Measurements from ENCODE around the gene CDYL2.
"Not testable (repeated sequence)": the region's sequence is repeated elsewhere in the genome, so short reads cannot be mapped to it uniquely, and the experiment has no call there.

The CDYL2 gene

DNA sequence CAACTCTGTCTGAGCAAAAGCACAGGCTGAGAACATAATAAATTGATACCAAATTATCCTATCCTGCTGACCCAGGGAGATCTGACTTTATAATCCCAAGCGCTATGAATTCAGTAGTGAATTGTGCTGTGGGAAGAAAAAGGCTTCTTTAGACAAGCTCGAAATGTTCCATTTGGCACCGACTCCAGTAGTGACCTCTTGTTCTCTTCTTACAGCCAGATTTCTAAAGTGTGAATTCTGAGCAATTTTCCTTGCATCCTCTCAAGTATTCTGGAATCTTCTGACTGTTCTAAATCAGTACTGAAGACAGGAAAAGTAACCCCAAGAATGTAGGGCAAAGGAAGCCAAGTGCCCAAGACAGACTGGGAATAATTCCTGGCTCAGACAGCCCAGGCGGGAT, 58.2 kb downstream of the CDYL2 start:
- DNase-seq (ENCODE audit: low read depth, low spot score): no peak

DNA sequence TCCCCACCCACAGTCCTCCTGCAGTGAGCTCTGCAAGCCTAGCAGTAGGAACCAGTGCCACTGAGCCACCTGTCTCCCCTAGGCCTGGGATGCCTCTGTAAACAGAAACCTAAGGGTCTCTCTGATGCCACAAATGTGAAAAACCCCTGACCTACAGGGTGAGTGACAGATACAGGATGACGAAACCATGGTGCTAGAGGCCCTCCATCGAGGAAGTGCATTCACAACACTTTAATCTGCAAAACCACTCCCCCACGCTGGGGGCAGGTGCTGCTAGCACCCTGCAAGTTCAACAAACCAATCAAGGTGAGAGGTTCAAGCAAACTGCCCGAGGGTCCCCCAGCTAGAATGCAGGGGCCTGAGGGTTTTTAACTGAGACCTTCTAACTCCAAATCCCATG, 59.5 kb downstream of the CDYL2 start:
- DNase-seq (ENCODE audit: low read depth, low spot score): no peak

DNA sequence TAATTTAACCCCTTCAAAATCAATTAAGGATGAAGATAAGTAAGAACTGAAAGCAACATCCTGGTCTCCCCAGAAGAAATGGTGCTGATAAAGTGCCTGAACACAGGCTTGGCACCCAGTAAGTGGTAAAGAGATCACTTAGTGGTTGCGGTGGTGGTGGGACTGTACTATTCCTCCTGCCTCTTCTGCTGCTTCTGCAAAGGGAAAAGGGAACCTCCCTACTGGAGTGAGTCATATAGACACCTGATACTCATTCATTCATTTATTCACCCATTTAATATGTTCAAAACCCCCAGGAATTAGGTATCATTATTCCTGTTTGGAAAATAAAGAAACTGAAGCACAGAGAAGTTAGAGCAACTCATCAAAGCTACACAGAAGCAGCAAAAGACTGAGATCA, 60.6 kb downstream of the CDYL2 start:
- no peak for DNase-seq (ENCODE audit: low read depth, low spot score)

DNA sequence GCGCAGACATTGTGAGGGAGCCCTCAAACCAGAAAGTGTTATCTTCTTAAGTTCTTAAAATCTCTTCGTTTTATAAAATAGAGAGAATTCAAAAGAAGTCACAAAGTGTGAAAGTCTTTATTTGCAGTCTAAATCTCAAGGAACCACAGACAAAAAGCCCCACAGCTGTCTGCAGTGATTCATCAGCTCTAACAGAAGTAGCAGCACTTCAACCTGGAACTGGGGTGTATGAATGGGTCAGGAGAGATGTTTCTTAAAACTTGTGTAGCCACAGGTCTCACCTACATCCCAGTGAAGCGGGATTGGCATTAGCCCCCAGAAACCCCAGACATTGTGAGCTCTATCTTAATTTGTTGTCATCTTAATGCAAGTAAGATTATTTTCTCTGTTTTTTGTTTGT, 61.1 kb downstream of the CDYL2 start:
- DNase-seq (ENCODE audit: low read depth, low spot score): no peak

DNA sequence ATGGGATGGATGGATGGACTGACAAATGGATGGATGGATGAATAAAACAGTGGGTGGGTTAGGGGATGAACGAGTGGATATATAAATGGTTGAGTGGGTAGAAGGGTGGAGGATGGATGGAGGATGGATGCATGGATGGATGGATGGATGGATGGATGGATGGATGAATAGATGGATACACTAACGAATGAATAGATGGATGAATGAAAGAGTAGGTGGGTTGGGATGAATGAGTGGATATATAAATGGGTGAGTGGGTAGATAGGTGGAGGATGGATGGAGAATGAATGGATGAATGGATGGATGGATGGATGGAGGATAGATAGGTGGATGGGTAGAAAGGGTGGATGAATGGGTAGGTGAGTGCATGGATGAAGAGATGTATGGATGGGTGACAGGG, 62.1 kb downstream of the CDYL2 start:
- DNase-seq (ENCODE audit: low read depth, low spot score): no peak

DNA sequence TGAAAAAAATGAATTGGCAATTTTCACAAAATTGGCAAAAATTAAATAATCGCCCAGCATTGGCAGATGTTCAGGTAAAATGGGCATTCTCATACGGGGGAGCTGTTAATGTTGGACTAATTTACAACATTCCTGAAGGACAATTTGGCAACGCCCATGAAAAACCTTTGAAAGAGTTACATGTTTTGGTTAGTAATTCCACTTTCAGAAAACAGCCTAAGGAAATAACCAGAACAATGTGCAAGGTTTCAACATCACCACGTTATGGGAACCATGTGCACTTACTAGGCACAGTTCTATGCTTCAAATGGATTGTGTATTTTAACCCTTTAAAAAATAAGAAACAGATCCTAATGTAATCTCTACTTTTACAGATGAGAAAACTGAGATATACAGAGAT, 62.7 kb downstream of the CDYL2 start:
- no peak for DNase-seq (ENCODE audit: low read depth, low spot score)

DNA sequence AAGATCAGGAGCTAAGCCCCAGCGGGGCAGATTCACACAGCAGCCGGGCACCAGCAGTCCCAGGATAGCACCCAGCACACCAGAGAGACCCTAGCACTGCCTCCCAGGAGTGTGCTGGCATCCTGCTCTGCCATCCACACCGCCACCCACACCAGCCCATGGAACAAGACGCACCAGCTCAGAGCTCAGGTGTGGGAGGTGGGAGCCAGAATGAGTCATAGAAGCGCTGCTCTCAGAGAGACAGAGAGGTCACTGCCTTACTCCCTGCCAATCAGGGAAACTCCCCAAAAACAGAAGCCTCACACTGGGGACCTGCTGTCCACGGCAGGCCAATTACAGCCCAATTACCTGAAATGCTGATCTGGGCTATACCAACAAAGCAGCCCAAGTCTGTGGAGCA, 64.9 kb downstream of the CDYL2 start:
- DNase-seq (ENCODE audit: low read depth, low spot score): no peak

DNA sequence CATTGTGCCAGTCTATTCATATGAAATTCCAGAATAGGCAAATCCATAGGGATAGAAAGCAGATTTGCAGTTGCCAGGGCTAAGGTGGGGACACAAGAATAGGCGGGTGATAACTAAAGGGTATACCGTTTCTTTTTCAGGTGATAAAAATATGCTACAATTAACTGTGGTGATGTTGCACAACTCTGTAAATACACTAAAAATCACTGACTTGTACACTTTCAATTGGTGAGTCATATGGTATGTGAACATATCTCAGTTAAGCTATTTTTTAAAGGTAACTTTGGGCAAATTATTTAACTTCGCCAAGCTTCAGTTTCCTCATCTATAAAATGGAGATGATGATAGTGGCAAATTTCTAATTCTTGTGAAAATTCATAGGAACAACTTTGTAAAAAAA, 65.9 kb downstream of the CDYL2 start:
- DNase-seq (ENCODE audit: low read depth, low spot score): no peak

DNA sequence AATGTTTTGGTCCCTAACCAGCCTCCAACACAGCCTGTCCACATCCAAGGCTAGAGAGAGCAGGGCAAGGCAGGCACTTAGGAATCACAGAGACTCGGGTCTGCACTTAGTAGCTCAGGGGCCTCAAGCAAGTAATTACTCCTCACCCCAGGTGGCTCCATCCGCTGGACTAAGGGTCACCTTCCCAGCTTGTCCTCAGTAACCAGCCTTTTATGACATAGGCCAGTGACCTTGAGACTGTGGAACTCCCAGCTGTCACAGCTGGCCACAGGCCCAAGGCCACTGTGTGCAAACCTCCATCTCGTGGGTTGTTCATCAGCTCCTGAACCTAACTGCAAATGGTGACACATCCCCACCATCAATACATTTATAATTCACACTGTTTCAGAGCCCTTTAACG, 68.6 kb downstream of the CDYL2 start:
- no peak for DNase-seq (ENCODE audit: low read depth, low spot score)

DNA sequence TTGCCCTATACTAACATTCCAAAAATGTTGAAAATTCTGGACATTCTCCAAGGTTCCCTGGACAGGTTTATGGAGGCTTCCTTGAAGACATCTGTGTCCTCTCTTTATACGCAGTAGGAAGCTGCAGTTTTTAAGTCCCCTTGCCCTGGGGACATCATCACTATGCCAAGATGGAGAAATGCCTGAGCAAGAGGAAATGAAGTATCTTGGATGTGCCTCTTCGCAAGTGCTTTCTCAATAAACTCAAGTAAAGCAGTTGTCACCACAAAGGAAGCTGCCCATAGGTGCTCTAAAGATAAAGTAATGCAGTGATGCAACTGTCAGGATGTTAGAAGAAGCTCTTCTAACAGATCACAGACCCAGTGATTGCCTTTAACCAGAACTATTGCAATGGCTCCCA, 71.0 kb downstream of the CDYL2 start:
- no peak for DNase-seq (ENCODE audit: low read depth, low spot score)

DNA sequence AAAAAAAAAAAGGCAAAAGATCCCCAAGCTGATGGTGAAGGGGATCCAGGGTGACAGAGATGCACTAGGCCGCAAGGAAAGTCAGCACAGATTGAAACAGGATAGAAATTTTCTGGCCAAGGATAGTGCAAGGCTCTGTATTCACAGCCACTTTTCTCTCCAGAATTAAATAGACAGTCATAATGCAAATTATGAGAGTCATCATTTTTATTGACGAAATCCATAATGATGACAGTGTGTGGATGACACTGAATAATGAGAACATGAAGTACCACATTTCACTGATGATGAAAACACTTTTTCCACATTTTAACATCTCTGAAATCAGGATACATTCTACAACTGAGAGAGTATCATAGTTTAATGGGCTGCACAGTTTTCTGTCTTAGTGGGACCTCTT, 72.5 kb downstream of the CDYL2 start:
- no peak for DNase-seq (ENCODE audit: low read depth, low spot score)

DNA sequence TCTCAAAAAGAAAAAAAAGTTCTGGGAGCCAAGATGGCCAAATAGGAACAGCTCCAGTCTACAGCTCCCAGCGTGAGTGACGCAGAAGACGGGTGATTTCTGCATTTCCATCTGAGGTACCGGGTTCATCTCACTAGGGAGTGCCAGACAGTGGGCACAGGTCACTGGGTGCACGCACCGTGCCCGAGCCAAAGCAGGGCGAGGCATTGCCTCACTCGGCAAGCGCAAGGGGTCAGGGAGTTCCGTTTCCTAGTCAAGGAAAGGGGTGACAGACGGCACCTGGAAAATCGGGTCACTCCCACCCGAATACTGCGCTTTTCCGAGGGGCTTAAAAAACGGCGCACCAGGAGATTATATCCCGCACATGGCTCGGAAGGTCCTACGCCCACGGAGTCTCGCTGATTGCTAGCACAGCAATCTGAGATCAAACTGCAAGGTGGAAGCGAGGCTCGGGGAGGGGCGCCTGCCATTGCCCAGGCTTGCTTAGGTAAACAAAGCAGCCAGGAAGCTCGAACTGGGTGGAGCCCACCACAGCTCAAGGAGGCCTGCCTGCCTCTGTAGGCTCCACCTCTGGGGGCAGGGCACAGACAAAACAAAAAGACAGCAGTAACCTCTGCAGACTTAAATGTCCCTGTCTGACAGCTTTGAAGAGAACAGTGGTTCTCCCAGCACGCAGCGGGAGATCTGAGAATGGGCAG, 77.2 kb downstream of the CDYL2 start:
- not testable (repeated sequence) for DNase-seq (ENCODE audit: low read depth, low spot score)

DNA sequence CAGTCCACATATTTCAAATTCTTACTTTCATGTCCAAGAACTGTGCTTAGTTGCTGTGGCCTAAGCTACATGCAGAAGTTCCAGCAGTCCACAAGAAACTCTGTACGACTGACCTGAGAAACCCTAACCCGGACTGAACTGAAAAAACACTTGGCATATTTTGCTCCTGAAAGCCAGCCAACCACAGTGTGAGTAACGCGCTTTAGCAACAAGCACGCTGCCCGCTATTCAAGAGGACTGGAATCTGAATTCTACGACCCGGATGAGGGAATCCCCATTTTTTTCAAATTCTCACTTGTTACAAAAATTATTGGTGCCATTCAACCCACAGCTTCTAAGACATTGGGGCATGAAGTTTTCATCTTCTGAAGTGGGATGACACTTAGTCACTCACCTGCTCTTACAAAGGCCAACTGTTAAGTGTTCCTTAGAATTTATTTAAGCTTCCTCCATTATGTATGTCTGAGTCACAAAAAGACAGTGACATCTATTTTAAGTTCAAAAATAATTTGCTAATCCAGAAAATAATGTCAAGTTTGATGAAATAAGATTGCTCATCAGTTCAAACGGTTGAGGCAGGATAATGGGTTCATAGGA, 78.7 kb downstream of the CDYL2 start:
- DNase-seq (ENCODE audit: low read depth, low spot score): no peak

DNA sequence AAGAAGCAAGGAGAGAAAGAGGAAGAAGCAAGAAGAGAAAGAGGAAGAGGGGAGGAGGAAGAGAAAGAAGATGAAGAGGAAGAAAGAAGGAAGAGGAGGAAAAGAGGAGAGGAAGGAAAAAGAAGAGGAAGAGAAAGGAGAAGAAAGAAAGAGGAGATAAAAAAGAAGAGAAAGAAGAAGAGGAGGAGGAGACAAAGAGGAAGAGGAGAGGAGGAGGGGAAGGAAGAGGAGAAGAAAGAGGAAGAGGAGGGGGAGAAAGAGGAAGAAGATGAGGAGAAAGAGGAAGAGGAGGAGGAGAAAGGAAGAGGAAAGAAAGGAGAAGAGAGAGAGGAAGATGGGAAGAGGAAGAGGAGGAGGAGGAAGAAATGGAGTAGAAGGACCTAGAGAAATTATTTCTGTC, 80.4 kb downstream of the CDYL2 start:
- no peak for DNase-seq (ENCODE audit: low read depth, low spot score)

DNA sequence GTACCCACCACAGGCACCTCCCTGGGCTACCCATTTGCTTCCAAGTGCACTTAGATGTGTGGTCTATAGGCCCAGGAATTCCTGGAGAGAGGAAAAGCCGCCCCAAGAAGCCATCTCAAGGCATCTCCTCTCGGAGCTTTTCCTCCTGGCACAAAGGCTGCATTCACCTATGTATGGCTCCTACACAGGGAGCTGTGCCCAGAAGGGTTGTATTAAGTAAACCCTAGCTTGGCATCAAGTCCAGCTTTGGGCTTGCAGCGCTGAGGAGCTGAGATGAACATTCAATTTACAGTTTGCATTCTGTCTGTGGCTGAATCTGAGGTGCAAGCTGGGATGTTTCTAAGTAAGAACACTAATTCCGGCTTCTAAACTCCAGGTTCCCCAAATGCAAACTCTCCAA, 81.3 kb downstream of the CDYL2 start:
- no peak for DNase-seq (ENCODE audit: low read depth, low spot score)

DNA sequence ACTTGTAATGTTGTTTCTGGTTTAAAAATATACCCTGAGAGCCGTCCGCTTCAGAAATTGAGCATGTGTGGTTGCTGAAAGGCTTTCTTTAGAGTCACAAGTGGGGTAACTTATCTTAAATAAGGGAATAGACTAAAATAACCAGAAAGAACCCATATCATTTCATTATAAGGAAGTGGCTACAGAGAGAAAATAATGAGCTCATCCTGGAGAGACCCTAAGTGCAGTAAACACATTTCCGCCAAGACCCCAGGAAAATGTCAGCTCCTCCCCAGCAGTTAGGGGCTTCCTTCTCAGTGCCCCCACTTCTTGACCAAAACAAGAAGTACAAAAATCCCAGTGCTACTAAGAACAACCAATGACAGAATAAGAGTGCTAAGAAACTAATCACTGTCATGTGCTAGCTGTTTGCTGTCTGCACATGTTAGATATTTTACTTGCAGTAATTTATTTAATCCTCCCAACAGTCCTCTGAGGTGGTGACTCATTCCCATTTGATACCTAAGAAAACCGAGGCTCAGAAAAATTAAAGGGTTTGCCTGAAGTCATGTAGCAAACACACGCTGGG, 83.5 kb downstream of the CDYL2 start:
- DNase-seq (ENCODE audit: low read depth, low spot score): no peak

DNA sequence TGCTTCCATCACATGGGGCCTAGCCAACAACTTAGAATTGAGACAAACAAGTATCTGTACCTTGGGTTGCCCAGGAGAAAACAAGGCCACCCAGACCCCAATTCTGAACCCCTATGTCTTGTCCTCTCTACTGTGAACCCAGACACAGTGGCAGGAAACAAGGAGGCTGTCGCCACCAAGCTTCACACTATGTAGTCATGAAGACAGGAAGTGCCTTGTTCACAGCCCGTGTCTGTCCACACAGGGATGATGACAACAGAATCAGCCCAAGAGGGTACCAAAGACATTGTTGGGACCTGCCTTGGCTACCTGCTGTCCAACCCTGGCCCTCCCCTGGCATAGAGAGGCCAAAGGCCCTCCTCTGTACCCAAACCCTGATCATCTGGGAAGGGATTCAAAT, 84.8 kb downstream of the CDYL2 start:
- DNase-seq (ENCODE audit: low read depth, low spot score): no peak

DNA sequence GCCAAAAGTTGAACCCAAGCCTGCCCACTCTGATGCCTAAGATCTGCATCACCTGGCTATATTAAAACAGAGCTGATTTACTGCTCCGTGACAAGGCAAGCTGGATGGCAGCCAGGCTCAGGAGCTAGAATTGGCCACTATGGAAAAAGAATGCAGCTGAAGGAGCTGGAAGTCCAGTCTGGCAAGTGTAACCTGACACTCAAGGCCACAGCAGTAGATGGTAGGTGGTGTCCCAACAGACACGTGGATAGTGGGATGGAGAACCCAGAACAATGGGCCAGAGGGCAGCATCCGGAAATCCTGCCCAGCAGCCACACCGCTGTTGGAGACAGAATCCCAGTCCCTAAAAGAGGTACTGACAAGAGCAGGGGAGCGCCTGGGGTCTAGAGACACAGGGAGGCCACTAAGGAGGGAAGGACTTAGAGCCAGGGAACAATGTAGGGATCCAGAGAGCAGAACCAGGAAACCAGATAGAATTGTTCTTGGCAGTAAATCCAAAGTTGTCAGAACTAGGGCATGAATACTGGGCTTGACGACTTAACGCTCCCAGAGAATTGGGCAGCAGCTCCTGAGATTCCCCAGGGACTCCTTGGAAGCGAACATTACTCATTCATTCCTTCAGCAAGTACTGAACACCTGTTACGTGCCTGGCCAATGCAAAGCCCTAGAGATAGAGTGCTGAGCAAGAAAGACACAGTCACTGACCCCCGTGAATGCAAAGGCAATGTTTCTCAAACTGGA, 85.7 kb downstream of the CDYL2 start:
- DNase-seq (ENCODE audit: low read depth, low spot score): no peak

DNA sequence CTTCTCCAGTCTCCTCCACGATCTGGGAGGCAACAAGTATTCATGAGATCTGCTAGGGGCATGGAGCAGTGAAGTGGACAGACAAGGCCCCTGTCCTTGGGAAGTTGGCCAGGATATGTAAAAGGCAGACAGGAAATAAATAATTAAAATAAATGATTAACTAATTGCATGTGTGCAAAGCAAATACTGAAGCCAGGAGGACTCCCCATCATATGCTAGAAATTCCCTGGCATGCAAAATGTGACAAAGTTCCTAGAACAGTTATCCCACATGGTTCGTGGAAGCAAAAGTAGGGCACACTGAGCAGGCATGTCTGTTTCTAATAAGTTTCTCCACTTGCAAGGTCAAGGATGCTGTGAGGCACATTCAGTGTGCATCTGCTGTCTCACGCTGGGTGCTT, 86.8 kb downstream of the CDYL2 start:
- no peak for DNase-seq (ENCODE audit: low read depth, low spot score)

DNA sequence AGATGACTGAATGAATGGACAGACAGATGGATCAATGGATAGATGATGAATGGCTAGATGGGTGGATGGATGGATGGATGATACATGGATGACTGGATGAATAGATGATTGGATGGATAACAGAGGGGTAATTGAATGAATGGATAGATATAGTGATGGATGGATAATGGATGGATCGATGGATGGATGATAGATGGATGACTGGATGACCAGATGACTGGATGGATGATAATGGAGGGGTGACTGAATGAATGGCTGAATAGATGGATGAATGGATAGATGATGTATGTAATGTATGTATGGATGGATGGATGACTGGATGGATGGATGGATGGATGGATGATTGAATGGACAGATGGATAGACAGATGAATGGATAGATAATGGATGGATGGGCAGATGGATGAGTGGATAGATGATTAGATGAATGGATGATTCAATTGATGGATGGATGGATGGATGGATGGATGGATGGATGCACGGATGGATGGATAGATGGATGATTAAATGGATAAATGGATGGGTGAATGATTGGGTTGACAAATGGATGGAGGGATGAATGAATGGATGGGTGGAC, 87.7 kb downstream of the CDYL2 start:
- no peak for DNase-seq (ENCODE audit: low read depth, low spot score)

DNA sequence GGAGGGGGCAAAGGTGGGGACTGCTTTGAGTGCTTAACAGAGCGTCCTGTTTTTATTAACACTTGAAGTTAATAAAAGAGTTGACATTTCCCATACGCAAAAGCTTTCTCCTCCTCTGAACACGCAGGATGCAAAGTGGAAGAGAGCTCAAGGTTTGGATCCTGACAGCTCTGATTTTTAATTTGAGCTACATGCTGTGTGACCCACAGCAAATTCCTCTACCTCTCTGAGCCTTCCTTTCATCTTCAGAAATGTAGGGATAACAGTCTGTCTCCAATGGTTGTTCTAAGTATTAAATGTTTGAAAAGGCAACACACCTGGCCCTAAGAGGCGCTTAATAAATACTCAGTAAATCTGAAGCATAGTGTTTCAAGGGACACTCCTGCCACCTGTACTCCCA, 93.0 kb downstream of the CDYL2 start:
- no peak for DNase-seq (ENCODE audit: low read depth, low spot score)

DNA sequence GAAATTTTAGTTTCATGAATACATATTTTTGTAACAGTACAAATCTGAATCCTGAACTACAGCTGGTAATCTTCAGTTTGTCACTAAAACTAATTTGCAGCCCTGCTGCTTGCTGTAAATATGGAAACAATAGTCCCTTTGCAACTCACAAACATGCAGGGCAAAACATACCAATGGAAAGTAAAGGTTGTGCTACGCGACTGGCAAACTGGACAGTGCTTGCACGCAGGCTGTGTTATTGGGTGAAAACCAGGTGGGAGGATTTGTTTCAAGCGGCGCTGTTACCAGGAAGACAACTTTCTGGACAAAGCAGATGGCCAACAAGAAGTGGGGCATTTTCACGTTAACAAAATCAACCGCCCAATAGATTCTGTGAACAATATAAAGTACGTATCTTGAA, 93.5 kb downstream of the CDYL2 start:
- no peak for DNase-seq (ENCODE audit: low read depth, low spot score)

DNA sequence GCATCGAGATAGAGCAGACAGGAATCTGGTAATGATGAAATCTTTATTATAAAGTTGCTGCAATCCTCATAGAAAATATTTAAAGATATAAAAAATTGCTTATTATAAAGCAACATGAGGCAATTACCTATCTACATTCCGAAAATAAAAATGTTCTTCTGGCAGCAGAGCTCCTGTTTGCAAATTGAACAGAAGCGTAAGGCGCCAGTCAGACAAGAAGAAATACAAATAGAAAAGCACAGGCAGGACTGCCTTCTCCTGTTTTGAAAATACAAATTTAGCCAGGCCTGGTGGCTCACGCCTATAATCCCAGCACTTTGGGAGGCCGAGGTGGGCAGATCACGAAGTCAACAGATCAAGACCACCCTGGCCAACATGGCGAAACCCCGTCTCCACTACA, 95.6 kb downstream of the CDYL2 start:
- DNase-seq (ENCODE audit: low read depth, low spot score): no peak
